Epithelial cell of alveolus of lung (primary cell): ENCODE data around the gene RAI2. TPM values are rescaled to one million over a fixed set of nuclear protein-coding genes. Genes with fewer than 3 reads are reported as not detected.

Experiments used
- total RNA-seq: library from RNA; depleted of rRNA; stranded (reverse); fragments of >200 nt; gene quantifications from 2 replicates; pipeline ENCODE4 v1.2.1, GENCODE V29; 2015

RAI2 gene
- 0.16 and 0.78 TPM in 2 replicates for total RNA-seq

DNA sequence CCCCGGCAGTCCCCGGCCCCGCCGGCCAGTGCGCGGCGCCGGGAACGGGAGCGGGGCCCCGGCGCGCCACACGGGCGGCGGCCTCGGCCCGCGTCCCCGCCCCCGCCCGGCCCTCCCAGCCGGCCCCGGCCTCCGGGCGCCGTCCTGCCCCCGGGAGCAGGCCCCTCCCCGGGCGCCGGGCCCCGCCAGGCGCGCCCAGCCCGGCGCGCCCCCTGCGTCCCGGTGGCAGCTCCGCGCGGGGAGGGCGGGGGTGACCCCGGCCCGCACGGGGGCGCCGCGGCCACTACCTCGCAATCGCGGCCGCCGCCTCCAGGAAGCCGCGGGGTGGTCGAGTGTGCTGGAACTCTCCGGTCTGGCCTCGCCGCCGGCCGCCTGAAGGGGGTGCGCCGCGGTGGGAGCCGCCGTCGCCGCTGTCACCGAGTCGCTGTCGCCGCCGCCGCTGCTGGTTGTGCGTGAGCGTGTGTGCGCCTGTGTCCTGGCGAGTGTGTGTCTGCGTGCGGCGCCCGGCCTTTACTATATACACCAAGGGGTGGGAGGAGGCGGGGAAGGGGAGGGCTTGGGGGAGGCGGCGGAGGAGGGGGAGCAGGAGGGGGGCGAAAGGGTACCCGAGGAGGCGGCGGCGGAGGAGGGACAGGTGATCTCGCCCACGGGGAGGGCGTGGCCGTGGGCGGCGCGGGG lies at the start of gene RAI2:
Gene RAI2 (minus strand): TSS at position 488 of the 678 bp plus-strand sequence. CDS start 59,288 bp downstream, outside the sequence.

Other genes with a start within 250 kb of the RAI2 start
- 3.0 and 5.9 TPM in 2 replicates for gene SCML1, start 123.8 kb downstream of the RAI2 start, total RNA-seq